Keratinocyte (primary cell): ENCODE data around the gene TYMS. TPM values are rescaled to one million over a fixed set of nuclear protein-coding genes. Genes with fewer than 3 reads are reported as not detected.

Experiments used
- DNase-seq: peaks from one replicate; pipeline ENCODE4 v3.0.0-alpha.2; 2011; ENCODE audit warnings: low read depth, missing footprints, low spot score
- FAIRE-seq: peaks from 2 replicates; lab custom pipeline; 2011; peaks lifted over from hg19 to GRCh38; lab: Jason Lieb, UNC
- H2AFZ ChIP-seq: 2 replicates; pipeline ENCODE4 v1.6.0; 2012; ENCODE audit warnings: low read length, control low read depth, inconsistent platforms; ENCODE audit not compliant: control insufficient read depth
- H3K27ac ChIP-seq: 2 replicates; pipeline ENCODE4 v1.5.1; 2011; ENCODE audit warnings: low read length; ENCODE audit not compliant: control insufficient read depth, insufficient read depth
- H3K27me3 ChIP-seq: 3 replicates; pipeline ENCODE4 v1.6.0; 2011; ENCODE audit warnings: low read length; ENCODE audit not compliant: control insufficient read depth, insufficient read depth; ENCODE audit errors: extremely low read depth
- H3K36me3 ChIP-seq, 2 experiments: 2 replicates in 1 of 2; 3 replicates in 1 of 2; pipeline ENCODE4 v1.5.1; 2011; ENCODE audit warnings: low read length in 2 of 2, mild to moderate bottlenecking in 1 of 2; ENCODE audit not compliant: control insufficient read depth in 2 of 2, insufficient read depth in 2 of 2; ENCODE audit errors: extremely low read depth in 1 of 2
- H3K4me1 ChIP-seq: 3 replicates; pipeline ENCODE4 v1.5.1; 2011; ENCODE audit warnings: low read length; ENCODE audit not compliant: control insufficient read depth, insufficient read depth; ENCODE audit errors: extremely low read depth
- H3K4me2 ChIP-seq: 3 replicates; pipeline ENCODE4 v1.6.0; 2011; ENCODE audit warnings: low read depth, low read length; ENCODE audit not compliant: control insufficient read depth, insufficient read depth; ENCODE audit errors: extremely low read depth
- H3K4me3 ChIP-seq, 3 experiments: fragments of 200-600 bp in 1 of 3; sonication (generic) in 1 of 3; 2 replicates in 2 of 3; 3 replicates in 1 of 3; pipeline ENCODE4 v1.5.1; 2011 to 2016; ENCODE audit warnings: low read length in 3 of 3, mild to moderate bottlenecking in 3 of 3, control low read depth in 2 of 3, inconsistent platforms in 1 of 3, low read depth in 1 of 3, mixed read lengths in 1 of 3, mixed run types in 1 of 3, moderate library complexity in 1 of 3; ENCODE audit not compliant: control insufficient read depth in 2 of 3, insufficient read depth in 2 of 3; ENCODE audit errors: extremely low read depth in 1 of 3
- H3K79me2 ChIP-seq: 2 replicates; pipeline ENCODE4 v1.6.0; 2012; ENCODE audit warnings: low read length; ENCODE audit not compliant: control insufficient read depth, insufficient read depth
- H3K9ac ChIP-seq: 3 replicates; pipeline ENCODE4 v1.6.0; 2011; ENCODE audit warnings: low read length; ENCODE audit not compliant: control insufficient read depth, insufficient read depth; ENCODE audit errors: extremely low read depth
- H3K9me1 ChIP-seq: 3 replicates; pipeline ENCODE4 v1.6.0; 2011; ENCODE audit warnings: low read length; ENCODE audit not compliant: control insufficient read depth, insufficient read depth; ENCODE audit errors: extremely low read depth
- H3K9me3 ChIP-seq: 2 replicates; pipeline ENCODE4 v1.5.1; 2012; ENCODE audit warnings: low read depth, low read length; ENCODE audit not compliant: control insufficient read depth
- H4K20me1 ChIP-seq: 3 replicates; pipeline ENCODE4 v1.6.0; 2011; ENCODE audit warnings: low read length; ENCODE audit not compliant: control insufficient read depth, insufficient read depth; ENCODE audit errors: extremely low read depth
- CTCF ChIP-seq, 3 experiments: IDR thresholded peaks in 1 of 3; conservative IDR thresholded peaks in 1 of 3; optimal IDR thresholded peaks in 1 of 3; 2 replicates in 2 of 3; 3 replicates in 1 of 3; pipeline versions ENCODE3 to v1.5.1; 2011; ENCODE audit warnings: low read length in 3 of 3, mild to moderate bottlenecking in 3 of 3, moderate library complexity in 2 of 3, control low read depth in 1 of 3, inconsistent platforms in 1 of 3; ENCODE audit not compliant: insufficient read depth in 2 of 3; ENCODE audit errors: extremely low read depth in 1 of 3
- EZH2 ChIP-seq: IDR thresholded peaks from one replicate; pipeline ENCODE4 v1.6.1; 2012; ENCODE audit warnings: inconsistent platforms, mild to moderate bottlenecking, low read length, moderate library complexity
- dilution Hi-C: fragments of 300-500 bp; cut with MboI; formaldehyde crosslinking; loops from one replicate; pipeline ENCODE4 v1.7.0; 2020; ENCODE audit warnings: low sequenced_read_pairs; ENCODE audit not compliant: extremely low pct_ligation_motif_present
- polyA plus RNA-seq, 5 experiments: library from polyadenylated mRNA; depleted of rRNA in 3 of 5; stranded (reverse) in 3 of 5; stranded (forward) in 1 of 5; unstranded in 1 of 5; fragments of >200 nt; gene quantifications; 1 replicate in 1 of 5; 2 replicates in 3 of 5; 3 replicates in 1 of 5; pipeline versions ENCODE4 v1.2.1 to v1.2.3, GENCODE V29; 2011 to 2012; ENCODE audit warnings: missing spikeins in 2 of 5, low read depth in 1 of 5, low replicate concordance in 1 of 5

TYMS gene
- polyA plus RNA-seq, 1 donor (not counting 4 experiments of a cell fraction or from before 2014, with no cell fraction given): 39.9 TPM

DNA sequence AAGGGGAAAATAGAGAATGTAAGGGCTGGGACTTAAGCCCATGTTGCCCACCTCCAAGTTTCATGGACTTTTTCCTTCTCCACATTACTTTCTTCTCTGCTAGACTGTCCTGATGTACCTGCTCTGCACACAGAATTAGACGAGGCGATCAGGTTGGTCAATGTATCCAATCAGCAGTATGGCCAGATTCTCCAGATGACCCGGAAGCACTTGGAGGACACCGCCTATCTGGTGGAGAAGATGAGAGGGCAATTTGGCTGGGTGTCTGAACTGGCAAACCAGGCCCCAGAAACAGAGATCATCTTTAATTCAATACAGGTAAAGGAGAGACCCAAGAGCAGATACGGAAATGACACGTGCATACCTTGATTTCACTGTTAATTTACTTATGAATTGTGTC is 16.2 kb upstream of the TYMS start:
- H3K4me3 ChIP-seq: no peak overlapping the region
- no peak overlapping the region for H3K9ac ChIP-seq

GRCh38 chr18:644395-645004 is 13.0 kb upstream of the TYMS start:
- DNase-seq (no peak), FAIRE-seq (no peak)

More for the DNA sequence above, 16.2 kb upstream of the TYMS start:
- DNase-seq (no peak), FAIRE-seq (no peak)
- Histone ChIP-seq H3K27me3 (no peaks in the 10 kb centered on the region), H3K79me2 (no peaks in the 10 kb centered on the region), H3K27ac (no peak overlapping the region), H3K9me3 (no peaks in the 10 kb centered on the region), H2AFZ (no peak overlapping the region), H3K4me2 (no peak overlapping the region), H3K4me1 (peaks cover 4% of the 10 kb centered on the region), H4K20me1 (no peaks in the 10 kb centered on the region), H3K9me1 (no peaks in the 10 kb centered on the region), H3K36me3 (no peaks in the 10 kb centered on the region)
- dilution Hi-C loops: no loop called here
- no peak for TF ChIP-seq CTCF (optimal IDR thresholded peaks at IDR 0.05 in 1 of 3, IDR thresholded peaks at IDR 0.05 in 1 of 3, conservative IDR thresholded peaks at IDR 0.05 in 1 of 3; ENCODE audit: extremely low read depth in 1 of 3, insufficient read depth in 2 of 3, low read length in 3 of 3)
- no peak for TF ChIP-seq EZH2

More at GRCh38 chr18:644395-645004, 13.0 kb upstream of the TYMS start:
- dilution Hi-C loops: no loop called here
- Histone ChIP-seq H3K9me3 (no peaks in the 10 kb centered on the region), H3K9ac (no peak overlapping the region), H3K27me3 (no peaks in the 10 kb centered on the region), H4K20me1 (no peaks in the 10 kb centered on the region), H2AFZ (no peak overlapping the region), H3K27ac (no peak overlapping the region), H3K4me1 (peaks cover 4% of the 10 kb centered on the region), H3K79me2 (no peaks in the 10 kb centered on the region), H3K4me2 (no peak overlapping the region), H3K9me1 (no peaks in the 10 kb centered on the region), H3K36me3 (no peaks in the 10 kb centered on the region), H3K4me3 (no peak overlapping the region)
- TF ChIP-seq CTCF (optimal IDR thresholded peaks at IDR 0.05 in 1 of 3, IDR thresholded peaks at IDR 0.05 in 1 of 3, conservative IDR thresholded peaks at IDR 0.05 in 1 of 3; ENCODE audit: extremely low read depth in 1 of 3, insufficient read depth in 2 of 3, low read length in 3 of 3): no peak
- TF ChIP-seq EZH2: no peak
